T-cell (primary cell): Measurements from ENCODE around the gene APOBEC3H. TPM values are rescaled to one million over a fixed set of nuclear protein-coding genes. Genes with fewer than 3 reads are reported as not detected.
A peak's percentile ranks its signal among the peaks of the same experiment; 100 is the strongest.
"Not testable (repeated sequence)": the region's sequence is repeated elsewhere in the genome, so short reads cannot be mapped to it uniquely, and the experiment has no call there.

Experiments used
- ATAC-seq, 4 experiments: fragments of 200-7000 bp in 3 of 4; fragments of 150-1000 bp in 1 of 4; cut with Tn5 transposase; replicated peaks in 1 of 4; 1 replicate in 3 of 4; 2 replicates in 1 of 4; pipeline ENCODE4 v1.10.0; 2021; ENCODE audit warnings: moderate library complexity in 3 of 4, mild to moderate bottlenecking in 2 of 4, moderate number of reproducible peaks in 1 of 4
- CTCF ChIA-PET, 2 donors: fragments of 300-600 bp; sonication (Branson Sonifier 250); formaldehyde crosslinking; loops; one replicate each; lab custom pipeline; 2022; ENCODE audit warnings: antibody characterized with exemption in 2 of 2; lab: Charles Lee
- POLR2A ChIA-PET, 2 donors: fragments of 300-600 bp; sonication (Branson Sonifier 250); formaldehyde crosslinking; loops; one replicate each; lab custom pipeline; 2022; ENCODE audit warnings: antibody characterized with exemption in 2 of 2; lab: Charles Lee
- DNase-seq, 35 experiments: peaks; one replicate each; pipeline versions ENCODE4 v3.0.0 to v3.0.0-alpha.2; 2013 to 2023
- H3K27ac ChIP-seq: one replicate; pipeline ENCODE4 v1.5.1; 2013; ENCODE audit warnings: low read length
- H3K27me3 ChIP-seq, 2 experiments: replicated peaks in 1 of 2; 1 replicate in 1 of 2; 2 replicates in 1 of 2; pipeline versions ENCODE4 v1.6.1 to v1.7.0; 2013; ENCODE audit warnings: low read length in 1 of 2, mixed read lengths in 1 of 2; ENCODE audit not compliant: control insufficient read depth in 2 of 2, insufficient read depth in 2 of 2; ENCODE audit errors: extremely low read depth in 1 of 2
- H3K36me3 ChIP-seq, 2 donors: 1 replicate in 1 of 2; 2 replicates in 1 of 2; pipeline versions ENCODE4 v1.6.1 to v1.7.0; 2013; ENCODE audit warnings: low read length in 1 of 2; ENCODE audit not compliant: control insufficient read depth in 2 of 2, insufficient read depth in 1 of 2; ENCODE audit errors: extremely low read depth in 1 of 2
- H3K4me1 ChIP-seq, 2 experiments: 1 replicate in 1 of 2; 2 replicates in 1 of 2; pipeline versions ENCODE4 v1.6.1 to v1.7.0; 2013; ENCODE audit warnings: low read length in 2 of 2, mixed read lengths in 1 of 2; ENCODE audit not compliant: insufficient read depth in 2 of 2, control insufficient read depth in 1 of 2; ENCODE audit errors: extremely low read depth in 1 of 2
- H3K4me3 ChIP-seq, 2 donors: 1 replicate in 1 of 2; 2 replicates in 1 of 2; pipeline versions ENCODE4 v1.5.1 to v1.7.0; 2013; ENCODE audit warnings: mild to moderate bottlenecking in 2 of 2, low read length in 1 of 2, moderate library complexity in 1 of 2; ENCODE audit not compliant: control insufficient read depth in 1 of 2; ENCODE audit errors: extremely low read depth in 1 of 2
- H3K9me3 ChIP-seq: 2 replicates; pipeline ENCODE4 v1.7.0; 2013
- H3K27ac Mint-ChIP-seq, 2 donors: one replicate each; pipeline ENCODE4 v1.8.0; 2020 to 2021; ENCODE audit warnings: mild to moderate bottlenecking in 2 of 2, mixed read lengths in 2 of 2
- H3K27me3 Mint-ChIP-seq, 2 donors: one replicate each; pipeline ENCODE4 v1.8.0; 2021 to 2022; ENCODE audit warnings: mixed read lengths in 2 of 2
- H3K36me3 Mint-ChIP-seq: one replicate; pipeline ENCODE4 v1.8.0; 2021; ENCODE audit warnings: mixed read lengths
- H3K4me1 Mint-ChIP-seq, 3 donors: one replicate each; pipeline ENCODE4 v1.8.0; 2020 to 2022; ENCODE audit warnings: mixed read lengths in 3 of 3, mild to moderate bottlenecking in 1 of 3
- H3K4me3 Mint-ChIP-seq, 3 donors: one replicate each; pipeline ENCODE4 v1.8.0; 2020 to 2022; ENCODE audit warnings: mild to moderate bottlenecking in 3 of 3, mixed read lengths in 3 of 3, moderate library complexity in 3 of 3
- H3K9me3 Mint-ChIP-seq, 3 donors: one replicate each; pipeline ENCODE4 v1.8.0; 2020 to 2022; ENCODE audit warnings: mixed read lengths in 3 of 3
- WGBS: methylation state at CpG from one replicate; pipeline ENCODE4 v1.1.5; 2013; ENCODE audit warnings: missing lambda C conversion rate; ENCODE audit not compliant: insufficient coverage; 5-methylcytosine and 5-hydroxymethylcytosine counted together
- total RNA-seq, 35 experiments: library from RNA in 6 of 35; stranded (reverse) in 6 of 35; fragments of 120-200 nt in 1 of 35; gene quantifications; one replicate each; pipeline versions ENCODE4 v1.2.1 to v1.2.4 and lab custom pipeline; 2013 to 2026

Gene APOBEC3H
- total RNA-seq (1 to 10 TPM; 1.1 to 6.9 (median 6.1) TPM), total RNA-seq (lab: John Stamatoyannopoulos, UW) (0.48 to 7.8 (median 2.1) reads per million in 29 experiments)
- 5.1 TPM for total RNA-seq (2013)

DNA sequence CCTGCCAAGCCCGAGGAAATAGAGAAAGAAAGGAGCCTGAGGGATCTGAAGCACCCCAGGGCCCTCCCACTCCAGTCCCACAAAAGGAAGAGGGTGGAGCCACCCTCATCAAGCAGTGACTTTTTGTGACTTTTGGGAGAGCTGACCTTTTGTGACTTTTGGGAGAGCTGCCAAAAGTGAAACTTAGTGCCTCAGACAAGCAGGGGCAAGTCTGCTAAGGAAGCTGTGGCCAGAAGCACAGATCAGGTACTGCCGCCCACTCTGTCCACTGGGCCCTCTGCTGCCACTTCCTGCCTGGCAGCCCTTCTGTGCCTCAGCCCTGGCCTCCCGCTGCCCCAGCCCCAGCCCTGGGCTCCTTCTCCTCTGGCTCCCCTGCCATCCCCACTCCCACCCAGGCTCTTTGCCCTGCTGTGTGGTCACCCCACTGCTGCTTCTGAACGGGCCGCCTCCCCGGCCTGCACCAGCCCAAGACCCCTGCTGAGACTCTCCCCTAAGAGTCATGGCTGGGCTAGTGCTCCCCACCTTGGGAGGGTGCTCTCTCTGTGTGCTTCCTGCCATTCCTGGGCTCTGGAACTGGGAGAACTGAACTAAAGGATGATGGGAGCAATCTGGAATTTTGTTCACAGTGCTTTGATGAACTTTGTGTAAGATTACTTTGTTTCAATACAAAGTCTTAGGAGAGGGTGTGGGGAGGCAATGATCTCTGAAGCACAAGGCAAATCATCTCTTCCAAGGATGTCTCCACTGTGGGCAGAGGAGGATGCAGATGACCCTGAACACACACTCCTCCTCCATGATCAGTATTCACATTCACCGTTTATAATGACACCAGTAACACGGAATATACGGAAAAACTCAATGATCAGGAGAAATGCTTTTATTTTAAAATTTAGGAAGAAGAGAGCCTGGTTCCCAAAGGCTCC is at the start of gene APOBEC3H:
APOBEC3H (plus strand) TSS at position 147 of the 923 bp plus-strand sequence. CDS start 3,035 bp downstream, outside the sequence.
- H3K27me3 ChIP-seq, result no peaks in the 10 kb centered on the region
- H3K36me3 ChIP-seq, result no peaks in the 10 kb centered on the region
- whole genome bisulfite sequencing, result 34% methylated on average over 4 of the region's 9 CpGs
- ATAC-seq (peak in 2 of 4 experiments; percentile 15 to 33), DNase-seq (peak in 2 of 35 experiments; percentile 20 to 69)
- no peaks in the 10 kb centered on the region for H3K27me3 Mint-ChIP-seq
- peak within 1 kb of the TSS; percentile 36 to 64 (median 56) for H3K4me3 Mint-ChIP-seq
- H3K27ac Mint-ChIP-seq, result peak within 1 kb of the TSS; percentile 92 to 94
- peaks cover 73 to 80% (median 74%) of the 10 kb centered on the region in 3 donors for H3K4me1 Mint-ChIP-seq
- no peaks in the 10 kb centered on the region for H3K9me3 Mint-ChIP-seq
- peak within 1 kb of the TSS; percentile 95 for H3K27ac ChIP-seq
- H3K36me3 Mint-ChIP-seq, result no peaks in the 10 kb centered on the region
- POLR2A ChIA-PET, result interaction anchor here in 1 of 2 donors (1.2 kb wide), 1 partner anchor 17 kb away, joined by 3 read pairs; no protein-coding TSS in a partner anchor
- H3K9me3 ChIP-seq, result no peaks in the 10 kb centered on the region
- CTCF ChIA-PET, result interaction anchor here in 1 of 2 donors (0.6 kb wide), 1 partner anchor 378 kb away, joined by 5 read pairs; no protein-coding TSS in a partner anchor
- peak within 1 kb of the TSS in 1 of 2 donors; percentile 22 for H3K4me3 ChIP-seq
- H3K4me1 ChIP-seq, result peaks cover 17 to 82% of the 10 kb centered on the region in 2 experiments

DNA sequence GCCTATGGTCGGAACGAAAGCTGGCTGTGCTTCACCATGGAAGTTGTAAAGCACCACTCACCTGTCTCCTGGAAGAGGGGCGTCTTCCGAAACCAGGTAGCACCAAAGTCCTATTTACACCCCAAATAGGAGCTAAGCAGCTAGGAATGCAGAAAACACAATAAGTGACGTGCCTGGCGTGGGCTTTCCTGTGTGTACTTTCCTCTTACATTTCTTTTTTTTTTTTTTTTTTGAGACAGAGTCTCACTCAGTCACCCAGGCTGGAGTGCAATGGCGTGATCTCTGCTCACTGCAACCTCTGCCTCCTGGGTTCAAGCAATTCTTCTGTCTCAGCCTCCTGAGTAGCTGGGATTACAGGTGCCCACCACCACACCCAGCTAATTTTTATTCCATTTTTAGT is 47.6 kb upstream of the APOBEC3H start:
- H3K9me3 ChIP-seq, H3K27ac Mint-ChIP-seq, H3K27me3 ChIP-seq, H3K9me3 Mint-ChIP-seq, H3K27me3 Mint-ChIP-seq, H3K36me3 ChIP-seq, CTCF ChIA-PET, H3K27ac ChIP-seq, ATAC-seq, H3K4me1 ChIP-seq, H3K4me3 ChIP-seq, H3K4me3 Mint-ChIP-seq, DNase-seq: not testable (repeated sequence)
- Mint-ChIP-seq H3K4me1 (peaks cover 6 to 22% (median 8%) of the 10 kb centered on the region in 3 donors), H3K36me3 (peaks cover 11% of the 10 kb centered on the region)
- WGBS, result no CpG with 5 or more reads among the region's 7 CpGs
- POLR2A ChIA-PET, result interaction anchor here in 1 of 2 donors (0.6 to 0.7 kb wide), 3 partner anchors 16 to 1026 kb away, joined by 3 to 4 read pairs (median 3); no protein-coding TSS in a partner anchor

DNA sequence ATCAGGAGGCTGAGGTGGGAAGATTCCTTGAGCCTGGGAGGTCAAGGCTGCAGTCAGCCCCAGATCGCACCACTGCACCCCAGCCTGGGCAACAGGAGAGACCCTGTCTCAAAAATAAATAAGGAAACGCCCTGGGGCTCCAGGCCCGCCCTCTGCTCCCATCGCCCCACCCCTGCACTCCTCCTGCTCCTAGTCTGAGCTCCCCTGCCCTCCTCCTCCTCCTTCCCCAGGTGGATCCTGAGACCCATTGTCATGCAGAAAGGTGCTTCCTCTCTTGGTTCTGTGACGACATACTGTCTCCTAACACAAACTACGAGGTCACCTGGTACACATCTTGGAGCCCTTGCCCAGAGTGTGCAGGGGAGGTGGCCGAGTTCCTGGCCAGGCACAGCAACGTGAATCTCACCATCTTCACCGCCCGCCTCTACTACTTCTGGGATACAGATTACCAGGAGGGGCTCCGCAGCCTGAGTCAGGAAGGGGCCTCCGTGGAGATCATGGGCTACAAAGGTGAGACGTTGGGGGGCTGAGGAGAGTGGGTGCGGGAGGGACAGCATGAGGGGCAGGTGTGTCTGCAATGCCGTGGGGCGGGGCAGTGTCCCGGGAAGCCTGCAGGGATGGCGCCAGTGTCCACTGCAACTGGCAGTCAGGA is 45.1 kb upstream of the APOBEC3H start:
- H3K4me1 Mint-ChIP-seq, DNase-seq, POLR2A ChIA-PET, H3K27me3 ChIP-seq, ATAC-seq, H3K4me1 ChIP-seq, H3K4me3 Mint-ChIP-seq, CTCF ChIA-PET, H3K9me3 Mint-ChIP-seq, H3K36me3 Mint-ChIP-seq, H3K36me3 ChIP-seq, H3K9me3 ChIP-seq, H3K27ac Mint-ChIP-seq, H3K27me3 Mint-ChIP-seq, H3K27ac ChIP-seq, H3K4me3 ChIP-seq: not testable (repeated sequence)
- 99% methylated on average over 9 of the region's 18 CpGs for WGBS

DNA sequence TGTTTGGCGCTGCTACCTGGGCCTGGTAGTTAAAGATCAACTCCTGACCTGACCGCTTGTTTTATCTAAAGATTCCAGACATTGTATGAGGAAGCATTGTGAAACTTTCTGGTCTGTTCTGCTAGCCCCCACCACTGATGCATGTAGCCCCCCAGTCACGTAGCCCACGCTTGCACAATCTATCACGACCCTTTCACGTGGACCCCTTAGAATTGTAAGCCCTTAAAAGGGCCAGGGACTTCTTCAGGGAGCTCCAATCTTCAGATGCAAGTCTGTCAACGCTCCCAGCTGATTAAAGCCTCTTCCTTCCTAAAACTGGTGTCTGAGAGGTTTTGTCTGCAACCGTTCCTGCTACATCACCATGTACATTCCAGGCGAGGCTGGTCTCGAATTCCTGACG is 41.4 kb upstream of the APOBEC3H start:
- Histone ChIP-seq H3K9me3 (no peaks in the 10 kb centered on the region), H3K27ac (no peak overlapping the region), H3K27me3 (no peaks in the 10 kb centered on the region), H3K36me3 (no peaks in the 10 kb centered on the region), H3K4me1 (no peaks in the 10 kb centered on the region), H3K4me3 (no peak overlapping the region)
- no peaks in the 10 kb centered on the region for H3K4me1 Mint-ChIP-seq
- H3K27ac Mint-ChIP-seq, result no peak overlapping the region
- H3K4me3 Mint-ChIP-seq, result no peak overlapping the region
- H3K27me3 Mint-ChIP-seq, result no peaks in the 10 kb centered on the region
- H3K9me3 Mint-ChIP-seq, result no peaks in the 10 kb centered on the region
- ChIA-PET CTCF (interaction anchor here in 1 of 2 donors (0.7 kb wide), 1 partner anchor 49 kb away, joined by 3 read pairs; no protein-coding TSS in a partner anchor), POLR2A (no interaction called here)
- ATAC-seq, result no peak
- DNase-seq, result no peak
- H3K36me3 Mint-ChIP-seq, result no peaks in the 10 kb centered on the region
- 92% methylated on average over 7 of the region's 11 CpGs for WGBS

DNA sequence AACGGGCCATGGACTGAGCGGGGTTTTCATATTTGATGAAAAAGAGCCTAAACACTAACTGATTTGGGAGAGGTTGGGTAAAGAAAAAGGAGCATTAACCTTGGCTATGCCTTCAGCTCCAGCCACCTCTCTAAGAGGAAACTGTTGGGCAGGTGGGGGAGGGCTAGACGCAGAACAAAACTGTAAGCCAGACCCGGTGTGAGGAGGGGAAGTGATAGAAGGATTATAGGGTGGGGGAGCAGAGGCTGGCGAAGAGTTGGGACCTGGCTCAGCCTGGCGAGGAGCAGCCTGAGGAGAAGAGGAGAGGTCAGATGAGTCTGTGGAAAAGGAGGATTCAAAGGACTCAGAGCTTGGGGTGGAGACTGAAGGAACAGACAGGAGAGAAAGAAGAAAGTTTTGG is 35.8 kb upstream of the APOBEC3H start:
- H3K4me3 ChIP-seq, H3K27ac ChIP-seq, H3K9me3 ChIP-seq, H3K9me3 Mint-ChIP-seq, H3K36me3 Mint-ChIP-seq, H3K4me1 ChIP-seq, H3K27ac Mint-ChIP-seq, H3K27me3 ChIP-seq, H3K27me3 Mint-ChIP-seq, H3K36me3 ChIP-seq, DNase-seq, ATAC-seq, POLR2A ChIA-PET, CTCF ChIA-PET, H3K4me3 Mint-ChIP-seq: not testable (repeated sequence)
- 43% methylated on average over 4 of the region's 6 CpGs for WGBS
- H3K4me1 Mint-ChIP-seq, result peaks cover 0 to 11% (median 3%) of the 10 kb centered on the region in 3 donors

DNA sequence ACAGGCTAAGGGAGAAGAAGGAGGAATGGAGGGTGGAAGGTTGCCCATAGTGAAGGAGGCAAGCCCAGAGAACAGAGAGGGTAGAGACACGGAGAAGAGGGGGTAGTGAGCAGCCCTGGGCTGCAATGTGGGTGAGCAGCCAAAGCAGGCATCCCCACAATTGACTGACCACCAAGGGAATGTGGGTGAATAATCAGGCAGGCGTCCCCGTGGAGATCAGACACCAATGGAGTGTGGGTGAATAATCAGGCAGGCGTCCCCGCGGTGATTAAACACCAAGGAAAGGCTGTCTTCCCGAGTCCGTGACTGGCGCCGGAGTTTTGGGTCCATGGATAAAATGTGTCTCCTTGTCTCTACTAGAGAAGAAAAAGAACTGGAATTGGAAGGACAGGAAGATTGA is 35.1 kb upstream of the APOBEC3H start:
- H3K27ac ChIP-seq, H3K27ac Mint-ChIP-seq, H3K9me3 ChIP-seq, H3K36me3 Mint-ChIP-seq, H3K36me3 ChIP-seq, H3K4me3 ChIP-seq, CTCF ChIA-PET, H3K27me3 Mint-ChIP-seq, ATAC-seq, DNase-seq, POLR2A ChIA-PET, H3K4me3 Mint-ChIP-seq, H3K27me3 ChIP-seq, H3K9me3 Mint-ChIP-seq: not testable (repeated sequence)
- H3K4me1 Mint-ChIP-seq, result peaks cover 0 to 11% (median 3%) of the 10 kb centered on the region in 3 donors
- peaks cover 0 to 11% of the 10 kb centered on the region in 2 experiments for H3K4me1 ChIP-seq
- 86% methylated on average over 10 of the region's 10 CpGs for WGBS
